ENCODE measurements around the gene WDHD1. TPM values are rescaled to one million over a fixed set of nuclear protein-coding genes. Genes with fewer than 3 reads are reported as not detected.

Gene WDHD1
- total RNA-seq, 1 experiment from 2014 or later, result 27.7 TPM

- intact Hi-C loops (cut with micrococcal nuclease; ENCODE audit: unreplicated experiment), result loop anchor here (5.0 kb wide), 1 partner anchor 329 kb away; no protein-coding TSS in a partner anchor
- Mint-ChIP-seq H3K36me3 (ENCODE audit: insufficient read depth, unreplicated experiment) (no peaks in the 10 kb centered on the region), H3K4me1 (ENCODE audit: low read depth, unreplicated experiment) (no peaks in the 10 kb centered on the region), H3K27ac (ENCODE audit: unreplicated experiment) (no peak overlapping the region), H3K27me3 (ENCODE audit: unreplicated experiment) (no peaks in the 10 kb centered on the region), H3K9me3 (ENCODE audit: low read depth, unreplicated experiment) (no peaks in the 10 kb centered on the region), H3K4me3 (ENCODE audit: low read depth, unreplicated experiment) (no peak overlapping the region)
- CTCF ChIA-PET, result interaction anchor here (1.1 kb wide), 1 partner anchor 22 kb away, joined by 8 read pairs; no protein-coding TSS in a partner anchor
- BruUV-seq (replicated peaks), result no TSS peak
- no peak for DNase-seq
- TF ChIP-seq CTCF (IDR thresholded peaks at IDR 0.05; ENCODE audit: unreplicated experiment), result no peak
Measured at GRCh38 chr14:54891471-54892245, 135.2 kb downstream of the WDHD1 start.

- CTCF ChIA-PET, result no interaction called here
- no peak for TF ChIP-seq CTCF (IDR thresholded peaks at IDR 0.05; ENCODE audit: unreplicated experiment)
- Mint-ChIP-seq H3K36me3 (ENCODE audit: insufficient read depth, unreplicated experiment) (no peaks in the 10 kb centered on the region), H3K4me1 (ENCODE audit: low read depth, unreplicated experiment) (no peaks in the 10 kb centered on the region), H3K9me3 (ENCODE audit: low read depth, unreplicated experiment) (no peaks in the 10 kb centered on the region), H3K27me3 (ENCODE audit: unreplicated experiment) (no peaks in the 10 kb centered on the region), H3K27ac (ENCODE audit: unreplicated experiment) (no peak overlapping the region), H3K4me3 (ENCODE audit: low read depth, unreplicated experiment) (no peak overlapping the region)
- intact Hi-C loops (cut with micrococcal nuclease; ENCODE audit: unreplicated experiment), result loop anchor here (5.0 kb wide), 1 partner anchor 328 kb away; no protein-coding TSS in a partner anchor
- BruUV-seq (replicated peaks), result no TSS peak
- no peak for DNase-seq
Measured at GRCh38 chr14:54890788-54891187, 136.1 kb downstream of the WDHD1 start.

GRCh38 chr14:54889919-54890318 lies 137.0 kb downstream of the WDHD1 start:
- intact Hi-C loops (cut with micrococcal nuclease; ENCODE audit: unreplicated experiment), result loop anchor here (5.0 kb wide), 1 partner anchor 328 kb away; no protein-coding TSS in a partner anchor
- H3K4me3 Mint-ChIP-seq (ENCODE audit: low read depth, unreplicated experiment), result no peak overlapping the region
- H3K4me1 Mint-ChIP-seq (ENCODE audit: low read depth, unreplicated experiment), result no peaks in the 10 kb centered on the region
- no peak overlapping the region for H3K27ac Mint-ChIP-seq (ENCODE audit: unreplicated experiment)
- DNase-seq, result no peak
- H3K27me3 Mint-ChIP-seq (ENCODE audit: unreplicated experiment), result no peaks in the 10 kb centered on the region
- no peak for TF ChIP-seq CTCF (IDR thresholded peaks at IDR 0.05; ENCODE audit: unreplicated experiment)
- H3K9me3 Mint-ChIP-seq (ENCODE audit: low read depth, unreplicated experiment), result no peaks in the 10 kb centered on the region
- H3K36me3 Mint-ChIP-seq (ENCODE audit: insufficient read depth, unreplicated experiment), result no peaks in the 10 kb centered on the region
- CTCF ChIA-PET, result no interaction called here
- no TSS peak for BruUV-seq (replicated peaks)

Other genes with a start within 250 kb of the WDHD1 start
- 6.8 and 8.0 TPM in 2 replicates for gene GCH1, start 124.3 kb downstream of the WDHD1 start, total RNA-seq (2022)
- gene SOCS4, start 137 bp upstream of the WDHD1 start, total RNA-seq (2022), result 29.9 and 31.5 TPM in 2 replicates
- gene MAPK1IP1L, start 24.5 kb upstream of the WDHD1 start, total RNA-seq (2022), result 104 and 108 TPM in 2 replicates
- 429 and 672 TPM in 2 replicates for gene LGALS3, start 102.2 kb upstream of the WDHD1 start, total RNA-seq (2022)
- 48.7 and 54.3 TPM in 2 replicates for gene DLGAP5, start 164.5 kb upstream of the WDHD1 start, total RNA-seq (2022)
- gene FBXO34, start 244.3 kb upstream of the WDHD1 start, total RNA-seq (2022), result 30.0 and 34.5 TPM in 2 replicates